Measurements from ENCODE around the gene SUN1.
A peak's percentile ranks its signal among the peaks of the same experiment; 100 is the strongest.

Gene SUN1

GRCh38 chr7:907158-907980 lies 75.1 kb downstream of the SUN1 start:
- DNase-seq (ENCODE audit: low read depth) = no peak

GRCh38 chr7:908159-908581 lies 75.9 kb downstream of the SUN1 start:
- DNase-seq (ENCODE audit: low read depth) = no peak

GRCh38 chr7:908591-909357 lies 76.5 kb downstream of the SUN1 start:
- DNase-seq (ENCODE audit: low read depth) = peak; percentile 75

- DNase-seq (ENCODE audit: low read depth) = no peak
These were observed 77.4 kb downstream of the SUN1 start for GRCh38 chr7:909358-910329.

GRCh38 chr7:910441-910861 lies 78.2 kb downstream of the SUN1 start:
- DNase-seq (ENCODE audit: low read depth) = no peak

GRCh38 chr7:910931-911431 lies 78.7 kb downstream of the SUN1 start:
- no peak for DNase-seq (ENCODE audit: low read depth)

- no peak for DNase-seq (ENCODE audit: low read depth)
These were observed 79.7 kb downstream of the SUN1 start for GRCh38 chr7:911791-912480.

GRCh38 chr7:913736-914520 lies 81.7 kb downstream of the SUN1 start:
- DNase-seq (ENCODE audit: low read depth) = no peak

GRCh38 chr7:914521-915194 lies 82.4 kb downstream of the SUN1 start:
- DNase-seq (ENCODE audit: low read depth) = no peak

- no peak for DNase-seq (ENCODE audit: low read depth)
These were observed 83.3 kb downstream of the SUN1 start for GRCh38 chr7:915291-916218.

- no peak for DNase-seq (ENCODE audit: low read depth)
These were observed 84.1 kb downstream of the SUN1 start for GRCh38 chr7:916291-916941.

- DNase-seq (ENCODE audit: low read depth) = no peak
These were observed 85.2 kb downstream of the SUN1 start for GRCh38 chr7:917255-918117.

- no peak for DNase-seq (ENCODE audit: low read depth)
These were observed 85.8 kb downstream of the SUN1 start for GRCh38 chr7:918118-918425.

- DNase-seq (ENCODE audit: low read depth) = no peak
These were observed 86.3 kb downstream of the SUN1 start for GRCh38 chr7:918441-919113.

GRCh38 chr7:919114-919442 lies 86.8 kb downstream of the SUN1 start:
- DNase-seq (ENCODE audit: low read depth) = no peak

GRCh38 chr7:919924-920341 lies 87.7 kb downstream of the SUN1 start:
- no peak for DNase-seq (ENCODE audit: low read depth)
